SK-N-SH (cell line): ENCODE data around the gene PSMD1. TPM values are rescaled to one million over a fixed set of nuclear protein-coding genes. Genes with fewer than 3 reads are reported as not detected.

Experiments
- CTCF ChIA-PET: fragments of 300-600, 350-600 bp; formaldehyde crosslinking; extraction: SDS; loops from one replicate; lab custom pipeline; 2021; lab: Yijun Ruan, JAX
- POLR2A ChIA-PET: fragments of 350-600 bp; sonication (Branson Sonifier 250); formaldehyde crosslinking; extraction: SDS; loops from one replicate; lab custom pipeline; 2020; ENCODE audit warnings: antibody characterized with exemption, inconsistent platforms; lab: Yijun Ruan, JAX
- DNase-seq: peaks from one replicate; pipeline ENCODE4 v3.0.0; 2012
- H2AFZ ChIP-seq: fragments of 200-600 bp; sonication (generic); 2 replicates; pipeline ENCODE4 v1.8.1; 2016; ENCODE audit warnings: antibody characterized with exemption, mild to moderate bottlenecking, low read depth
- H3F3A ChIP-seq: fragments of 200-600 bp; sonication (generic); replicated peaks from 2 replicates; pipeline ENCODE3; 2016; ENCODE audit warnings: antibody characterized with exemption, mild to moderate bottlenecking; ENCODE audit not compliant: insufficient read depth
- H3K27ac ChIP-seq, 2 experiments: fragments of 200-500 bp in 1 of 2; fragments of 200-600 bp in 1 of 2; sonication (Bioruptor generic) in 1 of 2; sonication (generic), shearing (Covaris generic) in 1 of 2; 2 replicates each; pipeline versions ENCODE4 v1.5.1 to v1.6.1; 2014 to 2016; ENCODE audit warnings: low read depth in 2 of 2, inconsistent platforms in 1 of 2, low read length in 1 of 2, mild to moderate bottlenecking in 1 of 2, mixed read lengths in 1 of 2
- H3K27me3 ChIP-seq: fragments of 200-600 bp; sonication (generic), shearing (Covaris generic); 2 replicates; pipeline ENCODE4 v1.6.1; 2016; ENCODE audit warnings: mixed run types; ENCODE audit not compliant: insufficient read depth
- H3K36me3 ChIP-seq, 2 experiments: fragments of 200-500 bp in 1 of 2; fragments of 200-600 bp in 1 of 2; sonication (Bioruptor generic) in 1 of 2; sonication (generic) in 1 of 2; replicated peaks in 1 of 2; 2 replicates each; pipeline versions ENCODE3 to v1.5.1; 2014 to 2016; ENCODE audit warnings: low read length in 1 of 2, mild to moderate bottlenecking in 1 of 2; ENCODE audit not compliant: insufficient read depth in 2 of 2, control insufficient read depth in 1 of 2
- H3K4me1 ChIP-seq, 2 experiments: fragments of 200-500 bp in 1 of 2; fragments of 200-600 bp in 1 of 2; sonication (Bioruptor generic) in 1 of 2; sonication (generic), shearing (Covaris generic) in 1 of 2; 2 replicates each; pipeline versions ENCODE4 v1.5.1 to v1.6.1; 2014 to 2016; ENCODE audit warnings: low read depth in 1 of 2, low read length in 1 of 2, mixed run types in 1 of 2; ENCODE audit not compliant: insufficient read depth in 2 of 2, control insufficient read depth in 1 of 2
- H3K4me2 ChIP-seq: fragments of 200-600 bp; sonication (generic), shearing (Covaris generic); 2 replicates; pipeline ENCODE4 v1.6.1; 2017; ENCODE audit warnings: mixed run types
- H3K4me3 ChIP-seq, 2 experiments: fragments of 200-500 bp in 1 of 2; fragments of 200-600 bp in 1 of 2; sonication (Bioruptor generic) in 1 of 2; sonication (generic), shearing (Covaris generic) in 1 of 2; 2 replicates each; pipeline versions ENCODE4 v1.5.1 to v1.8.1; 2014 to 2016; ENCODE audit warnings: low read depth in 2 of 2, inconsistent platforms in 1 of 2, low read length in 1 of 2, mild to moderate bottlenecking in 1 of 2, mixed read lengths in 1 of 2, moderate library complexity in 1 of 2
- H3K79me2 ChIP-seq: fragments of 200-600 bp; sonication (generic); 2 replicates; pipeline ENCODE4 v1.8.1; 2017; ENCODE audit warnings: mild to moderate bottlenecking; ENCODE audit not compliant: insufficient read depth
- H3K9ac ChIP-seq: fragments of 200-600 bp; sonication (generic); 2 replicates; pipeline ENCODE4 v1.6.1; 2017; ENCODE audit warnings: mixed run types
- H3K9me2 ChIP-seq: fragments of 200-600 bp; sonication (generic); 2 replicates; pipeline ENCODE4 v1.6.1; 2017; ENCODE audit warnings: mixed run types
- H3K9me3 ChIP-seq: fragments of 200-600 bp; sonication (generic); 2 replicates; pipeline ENCODE4 v1.6.1; 2017; ENCODE audit warnings: mixed run types, mild to moderate bottlenecking, moderate library complexity
- H4K20me1 ChIP-seq: fragments of 200-600 bp; sonication (generic); 2 replicates; pipeline ENCODE4 v1.6.1; 2017; ENCODE audit warnings: mild to moderate bottlenecking, mixed run types; ENCODE audit not compliant: insufficient read depth
- CHD2 ChIP-seq: fragments of 150-350 bp; IDR thresholded peaks from 2 replicates; pipeline ENCODE4 v1.6.1; 2018; ENCODE audit warnings: low read length; ENCODE audit not compliant: partially characterized antibody
- CTCF ChIP-seq: fragments of 200-600 bp; sonication (generic); IDR thresholded peaks from 2 replicates; pipeline ENCODE4 v1.6.1; 2017; ENCODE audit warnings: antibody characterized with exemption, mild to moderate bottlenecking, moderate library complexity
- ELF1 ChIP-seq: IDR thresholded peaks from 2 replicates; pipeline ENCODE4 v1.4.0; 2012
- FOXM1 ChIP-seq: IDR thresholded peaks from 2 replicates; pipeline ENCODE4 v1.4.0; 2012; ENCODE audit warnings: low read depth, mild to moderate bottlenecking
- GATA2 ChIP-seq: sonication (generic); formaldehyde crosslinking; IDR thresholded peaks from 2 replicates; pipeline ENCODE4 v1.5.0; 2020; ENCODE audit warnings: mild to moderate bottlenecking, missing genetic modification reagents
- MEF2A ChIP-seq: IDR thresholded peaks from 2 replicates; pipeline ENCODE4 v1.4.0; 2012; ENCODE audit warnings: low read depth, borderline replicate concordance
- RCOR1 ChIP-seq: fragments of 150-350 bp; IDR thresholded peaks from 2 replicates; pipeline ENCODE4 v1.6.1; 2017; ENCODE audit warnings: antibody characterized with exemption, low read length
- RFX5 ChIP-seq: IDR thresholded peaks from 2 replicates; pipeline ENCODE4 v1.6.1; 2012; ENCODE audit warnings: mild to moderate bottlenecking, improper control_type of control experiment, low read length
- RXRA ChIP-seq: IDR thresholded peaks from 2 replicates; pipeline ENCODE4 v1.4.0; 2012; ENCODE audit warnings: low read depth, mild to moderate bottlenecking, borderline replicate concordance
- SIN3A ChIP-seq: IDR thresholded peaks from 2 replicates; pipeline ENCODE4 v1.6.1; 2012; ENCODE audit warnings: low read depth, mild to moderate bottlenecking, low read length, moderate library complexity, borderline replicate concordance
- SMC3 ChIP-seq: IDR thresholded peaks from 2 replicates; pipeline ENCODE4 v1.6.1; 2012; ENCODE audit warnings: low read depth, low read length, improper control_type of control experiment
- TAF1 ChIP-seq: IDR thresholded peaks from 2 replicates; pipeline ENCODE4 v1.6.1; 2012; ENCODE audit warnings: low read depth, mild to moderate bottlenecking, low read length, moderate library complexity, borderline replicate concordance
- YY1 ChIP-seq: IDR thresholded peaks from 2 replicates; pipeline ENCODE4 v1.4.0; 2012; ENCODE audit warnings: low read depth, mild to moderate bottlenecking
- WGBS: methylation state at CpG from one replicate; pipeline ENCODE4 v1.1.6; 2017; ENCODE audit warnings: low lambda C conversion rate; 5-methylcytosine and 5-hydroxymethylcytosine counted together
- polyA plus RNA-seq, 3 experiments: library from polyadenylated mRNA; depleted of rRNA; stranded (reverse); fragments of >200 nt; gene quantifications; 2 replicates each; pipeline ENCODE4 v1.2.3, GENCODE V29; 2012
- TF ChIP-seq, protein P1 (sequence below): IDR thresholded peaks from 2 replicates; pipeline ENCODE4 v1.4.0; 2012; ENCODE audit warnings: low read depth, borderline replicate concordance
- TF ChIP-seq, protein P2 (sequence below): IDR thresholded peaks from 2 replicates; pipeline ENCODE4 v1.6.1; 2012; ENCODE audit warnings: mild to moderate bottlenecking, low read depth, low read length, moderate library complexity
- TF ChIP-seq, protein P3 (sequence below): IDR thresholded peaks from 2 replicates; pipeline ENCODE4; 2012

Gene PSMD1
- polyA plus RNA-seq, 1 of the 3 experiments (the other 2 are of a cell fraction) = 92.3 TPM

GRCh38 chr2:231172025-231172424, 115.4 kb downstream of the PSMD1 start:
- Histone ChIP-seq H3K36me3 (peaks cover 22 to 36% of the 10 kb centered on the region in 2 experiments), H3K79me2 (no peaks in the 10 kb centered on the region), H3F3A (peaks cover 8% of the 10 kb centered on the region), H3K4me2 (no peak overlapping the region), H3K4me1 (peaks cover 12 to 17% of the 10 kb centered on the region in 2 experiments), H3K27ac (no peak overlapping the region), H3K9me2 (no peaks in the 10 kb centered on the region), H2AFZ (no peak overlapping the region), H4K20me1 (no peaks in the 10 kb centered on the region), H3K27me3 (no peaks in the 10 kb centered on the region), H3K9me3 (no peaks in the 10 kb centered on the region), H3K4me3 (no peak overlapping the region), H3K9ac (no peak overlapping the region)
- 96% methylated on average over 3 of the region's 3 CpGs for WGBS
- ChIA-PET POLR2A (no interaction called here), CTCF (interaction anchor here (2.3 kb wide), 1 partner anchor 68 kb away, joined by 6 read pairs; no protein-coding TSS in a partner anchor)
- no peak for DNase-seq
- TF ChIP-seq, protein P1, sequence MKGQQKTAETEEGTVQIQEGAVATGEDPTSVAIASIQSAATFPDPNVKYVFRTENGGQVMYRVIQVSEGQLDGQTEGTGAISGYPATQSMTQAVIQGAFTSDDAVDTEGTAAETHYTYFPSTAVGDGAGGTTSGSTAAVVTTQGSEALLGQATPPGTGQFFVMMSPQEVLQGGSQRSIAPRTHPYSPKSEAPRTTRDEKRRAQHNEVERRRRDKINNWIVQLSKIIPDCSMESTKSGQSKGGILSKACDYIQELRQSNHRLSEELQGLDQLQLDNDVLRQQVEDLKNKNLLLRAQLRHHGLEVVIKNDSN = no peak
- TF ChIP-seq CTCF = no peak
- TF ChIP-seq, protein P2, sequence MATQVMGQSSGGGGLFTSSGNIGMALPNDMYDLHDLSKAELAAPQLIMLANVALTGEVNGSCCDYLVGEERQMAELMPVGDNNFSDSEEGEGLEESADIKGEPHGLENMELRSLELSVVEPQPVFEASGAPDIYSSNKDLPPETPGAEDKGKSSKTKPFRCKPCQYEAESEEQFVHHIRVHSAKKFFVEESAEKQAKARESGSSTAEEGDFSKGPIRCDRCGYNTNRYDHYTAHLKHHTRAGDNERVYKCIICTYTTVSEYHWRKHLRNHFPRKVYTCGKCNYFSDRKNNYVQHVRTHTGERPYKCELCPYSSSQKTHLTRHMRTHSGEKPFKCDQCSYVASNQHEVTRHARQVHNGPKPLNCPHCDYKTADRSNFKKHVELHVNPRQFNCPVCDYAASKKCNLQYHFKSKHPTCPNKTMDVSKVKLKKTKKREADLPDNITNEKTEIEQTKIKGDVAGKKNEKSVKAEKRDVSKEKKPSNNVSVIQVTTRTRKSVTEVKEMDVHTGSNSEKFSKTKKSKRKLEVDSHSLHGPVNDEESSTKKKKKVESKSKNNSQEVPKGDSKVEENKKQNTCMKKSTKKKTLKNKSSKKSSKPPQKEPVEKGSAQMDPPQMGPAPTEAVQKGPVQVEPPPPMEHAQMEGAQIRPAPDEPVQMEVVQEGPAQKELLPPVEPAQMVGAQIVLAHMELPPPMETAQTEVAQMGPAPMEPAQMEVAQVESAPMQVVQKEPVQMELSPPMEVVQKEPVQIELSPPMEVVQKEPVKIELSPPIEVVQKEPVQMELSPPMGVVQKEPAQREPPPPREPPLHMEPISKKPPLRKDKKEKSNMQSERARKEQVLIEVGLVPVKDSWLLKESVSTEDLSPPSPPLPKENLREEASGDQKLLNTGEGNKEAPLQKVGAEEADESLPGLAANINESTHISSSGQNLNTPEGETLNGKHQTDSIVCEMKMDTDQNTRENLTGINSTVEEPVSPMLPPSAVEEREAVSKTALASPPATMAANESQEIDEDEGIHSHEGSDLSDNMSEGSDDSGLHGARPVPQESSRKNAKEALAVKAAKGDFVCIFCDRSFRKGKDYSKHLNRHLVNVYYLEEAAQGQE = no peak
- no peak for TF ChIP-seq ELF1
- TF ChIP-seq RCOR1 = no peak
- no peak for TF ChIP-seq RFX5
- TF ChIP-seq SIN3A = no peak
- TF ChIP-seq CHD2 = no peak
- TF ChIP-seq SMC3 = no peak
- no peak for TF ChIP-seq YY1
- TF ChIP-seq, protein P3, sequence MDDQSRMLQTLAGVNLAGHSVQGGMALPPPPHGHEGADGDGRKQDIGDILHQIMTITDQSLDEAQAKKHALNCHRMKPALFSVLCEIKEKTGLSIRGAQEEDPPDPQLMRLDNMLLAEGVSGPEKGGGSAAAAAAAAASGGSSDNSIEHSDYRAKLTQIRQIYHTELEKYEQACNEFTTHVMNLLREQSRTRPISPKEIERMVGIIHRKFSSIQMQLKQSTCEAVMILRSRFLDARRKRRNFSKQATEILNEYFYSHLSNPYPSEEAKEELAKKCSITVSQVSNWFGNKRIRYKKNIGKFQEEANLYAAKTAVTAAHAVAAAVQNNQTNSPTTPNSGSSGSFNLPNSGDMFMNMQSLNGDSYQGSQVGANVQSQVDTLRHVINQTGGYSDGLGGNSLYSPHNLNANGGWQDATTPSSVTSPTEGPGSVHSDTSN = no peak
- no peak for TF ChIP-seq RXRA
- no peak for TF ChIP-seq TAF1
- no peak for TF ChIP-seq MEF2A
- no peak for TF ChIP-seq FOXM1
- TF ChIP-seq GATA2 (CRISPR knock-in tag) = no peak
